ENCODE measurements around the gene TTYH3.

GRCh38 chr7:2701832-2702593, 70.2 kb downstream of the TTYH3 start:
- TF ChIP-seq POLR2A (conservative IDR thresholded peaks at IDR 0.05) (no peak), TRIM24 (IDR thresholded peaks at IDR 0.05) (no peak), KDM4B (IDR thresholded peaks at IDR 0.05; ENCODE audit: borderline replicate concordance in 2 of 2, low read depth in 1 of 2) (no peak), HNRNPH1 (optimal IDR thresholded peaks at IDR 0.05; ENCODE audit: low read depth, low read length) (no peak), MAX (CRISPR knock-in tag; IDR thresholded peaks at IDR 0.05) (no peak), ELF1 (tag; IDR thresholded peaks at IDR 0.05) (no peak), TARDBP (IDR thresholded peaks at IDR 0.05) (no peak)
- TF ChIP-seq, protein P1, sequence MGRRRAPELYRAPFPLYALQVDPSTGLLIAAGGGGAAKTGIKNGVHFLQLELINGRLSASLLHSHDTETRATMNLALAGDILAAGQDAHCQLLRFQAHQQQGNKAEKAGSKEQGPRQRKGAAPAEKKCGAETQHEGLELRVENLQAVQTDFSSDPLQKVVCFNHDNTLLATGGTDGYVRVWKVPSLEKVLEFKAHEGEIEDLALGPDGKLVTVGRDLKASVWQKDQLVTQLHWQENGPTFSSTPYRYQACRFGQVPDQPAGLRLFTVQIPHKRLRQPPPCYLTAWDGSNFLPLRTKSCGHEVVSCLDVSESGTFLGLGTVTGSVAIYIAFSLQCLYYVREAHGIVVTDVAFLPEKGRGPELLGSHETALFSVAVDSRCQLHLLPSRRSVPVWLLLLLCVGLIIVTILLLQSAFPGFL (CRISPR knock-in tag; IDR thresholded peaks at IDR 0.05): no peak
